Hepatocyte (in vitro differentiated cells): ENCODE results near the gene MRTFA.

Experiments
- CTCF ChIP-seq: fragments of 200-600 bp; sonication (generic); IDR thresholded peaks from 2 replicates; pipeline ENCODE4 v1.5.1; 2016; ENCODE audit warnings: antibody characterized with exemption, mild to moderate bottlenecking; ENCODE audit not compliant: poor library complexity
- EZH2 ChIP-seq: fragments of 200-600 bp; sonication (generic); IDR thresholded peaks from 2 replicates; pipeline ENCODE4 v1.6.1; 2016; ENCODE audit warnings: antibody characterized with exemption, mild to moderate bottlenecking, borderline replicate concordance
- EZH2phosphoT487 ChIP-seq: fragments of 200-600 bp; sonication (generic); IDR thresholded peaks from one replicate; pipeline ENCODE4 v1.6.1; 2018; ENCODE audit warnings: antibody characterized with exemption, mild to moderate bottlenecking, low read depth, moderate library complexity; ENCODE audit not compliant: unreplicated experiment, severe bottlenecking

- no peak for TF ChIP-seq CTCF
- no peak for TF ChIP-seq EZH2
- no peak for TF ChIP-seq EZH2phosphoT487
Observed at GRCh38 chr22:40519284-40519947, 117.1 kb downstream of the MRTFA start.
